ENCODE measurements around the gene ALKBH6. TPM values are rescaled to one million over a fixed set of nuclear protein-coding genes. Genes with fewer than 3 reads are reported as not detected.
"Not testable (repeated sequence)": the region's sequence is repeated elsewhere in the genome, so short reads cannot be mapped to it uniquely, and the experiment has no call there.

ALKBH6 gene
- total and polyA plus RNA-seq, 9 of the 15 experiments (the other 6 are each of a cell fraction or from before 2014, with no cell fraction given): 0.67 to 62.0 (median 34.5) TPM

GRCh38 chr19:35980997-35981396, 33.0 kb downstream of the ALKBH6 start:
- BruUV-seq (replicated peaks); intact Hi-C loops (cut with micrococcal nuclease); H3K36me3 ChIP-seq (ENCODE audit: control insufficient read depth, insufficient read depth, low read length); H3K4me1 ChIP-seq (replicated peaks in 1 of 2; ENCODE audit: control insufficient read depth in 2 of 2, insufficient read depth in 2 of 2, low read length in 2 of 2); H3K9ac ChIP-seq (ENCODE audit: insufficient read depth in 1 of 2, low read depth in 2 of 2, low read length in 2 of 2); H3K4me2 ChIP-seq (ENCODE audit: insufficient read depth, low read length); H4K20me1 ChIP-seq (replicated peaks; ENCODE audit: control insufficient read depth, insufficient read depth, low read length); DNase-seq (ENCODE audit: extremely low read depth in 1 of 4, low spot score in 3 of 4); H2AFZ ChIP-seq (ENCODE audit: low read depth, low read length); FAIRE-seq; H3K27ac ChIP-seq (ENCODE audit: extremely low read depth, low read depth, low read length); H3K4me3 ChIP-seq; H3K79me2 ChIP-seq (ENCODE audit: control insufficient read depth, insufficient read depth, low read length); in situ Hi-C loops (cut with MboI); ATAC-seq; H3K9me1 ChIP-seq (ENCODE audit: control insufficient read depth, insufficient read depth, low read length); POLR2A ChIA-PET; H3K9me3 ChIP-seq (replicated peaks; ENCODE audit: control insufficient read depth, insufficient read depth, low read depth, low read length): not testable (repeated sequence)
- WGBS (ENCODE audit: insufficient coverage, low coverage, missing lambda C conversion rate): 5% methylated on average over 4 of the region's 4 CpGs
- H3K27me3 ChIP-seq (ENCODE audit: control insufficient read depth in 2 of 2, insufficient read depth in 2 of 2, low read length in 2 of 2): peaks cover 18 to 60% of the 10 kb centered on the region in 2 experiments; a peak in 4 of 5 replicates
- CTCF ChIA-PET (ENCODE audit: low intra/inter-chr PET ratio): interaction anchor here (0.6 kb wide), 1 partner anchor 1229 kb away, joined by 4 read pairs; no protein-coding TSS in a partner anchor
- 0 out of 2 replicates have a peak, but pooled peaks have one; percentile 36 for TF ChIP-seq EGR1 (conservative IDR thresholded peaks at IDR 0.05)

- BruUV-seq (replicated peaks): no TSS peak
- Histone ChIP-seq H3K4me2 (ENCODE audit: insufficient read depth, low read length) (no peak overlapping the region), H4K20me1 (replicated peaks; ENCODE audit: control insufficient read depth, insufficient read depth, low read length) (0 out of 2 replicates have a peak, but pooled peaks cover 3% of the 10 kb centered on the region), H3K27ac (ENCODE audit: extremely low read depth, low read depth, low read length) (no peak overlapping the region), H3K9ac (ENCODE audit: insufficient read depth in 1 of 2, low read depth in 2 of 2, low read length in 2 of 2) (peak overlapping the region in 1 of 2 experiments; percentile 58; a peak in 1 of 4 replicates), H3K27me3 (ENCODE audit: control insufficient read depth in 2 of 2, insufficient read depth in 2 of 2, low read length in 2 of 2) (peaks cover 13 to 51% of the 10 kb centered on the region in 2 experiments; a peak in 4 of 5 replicates), H3K4me3 (no peak overlapping the region), H3K79me2 (ENCODE audit: control insufficient read depth, insufficient read depth, low read length) (no peaks in the 10 kb centered on the region), H3K36me3 (ENCODE audit: control insufficient read depth, insufficient read depth, low read length) (no peaks in the 10 kb centered on the region), H3K9me1 (ENCODE audit: control insufficient read depth, insufficient read depth, low read length) (no peaks in the 10 kb centered on the region), H3K4me1 (replicated peaks in 1 of 2; ENCODE audit: control insufficient read depth in 2 of 2, insufficient read depth in 2 of 2, low read length in 2 of 2) (peaks cover 0 to 8% of the 10 kb centered on the region in 2 experiments; a peak in 1 of 5 replicates), H2AFZ (ENCODE audit: low read depth, low read length) (no peak overlapping the region), H3K9me3 (replicated peaks; ENCODE audit: control insufficient read depth, insufficient read depth, low read depth, low read length) (no peaks in the 10 kb centered on the region)
- DNase-seq (ENCODE audit: extremely low read depth in 1 of 4, low spot score in 3 of 4): no peak
- in situ Hi-C loops (cut with MboI): no loop called here
- no peak for ATAC-seq
- FAIRE-seq: no peak
- POLR2A ChIA-PET: interaction anchor here (0.7 to 1.3 kb wide), 3 partner anchors 9 to 651 kb away, joined by 3 to 4 read pairs (median 3); partner anchors contain the start of gene THAP8
- 7% methylated on average over 20 of the region's 20 CpGs for WGBS (ENCODE audit: insufficient coverage, low coverage, missing lambda C conversion rate)
- CTCF ChIA-PET (ENCODE audit: low intra/inter-chr PET ratio): no interaction called here
- intact Hi-C loops (cut with micrococcal nuclease): no loop called here
- no peak for TF ChIP-seq ZFP30 (CRISPR knock-in tag; IDR thresholded peaks at IDR 0.05; ENCODE audit: borderline replicate concordance)
- TF ChIP-seq CREM (IDR thresholded peaks at IDR 0.05; ENCODE audit: low read depth): no peak
- no peak for TF ChIP-seq DDX20 (tag; IDR thresholded peaks at IDR 0.05; ENCODE audit: low read depth)
- TF ChIP-seq TCF15 (CRISPR knock-in tag; IDR thresholded peaks at IDR 0.05): no peak
- TF ChIP-seq ZNF592 (IDR thresholded peaks at IDR 0.05): no peak
- no peak for TF ChIP-seq YBX1 (IDR thresholded peaks at IDR 0.05)
- no peak for TF ChIP-seq THRAP3 (IDR thresholded peaks at IDR 0.05; ENCODE audit: borderline replicate concordance)
- TF ChIP-seq ZNF830 (CRISPR knock-in tag; IDR thresholded peaks at IDR 0.05): no peak
These were observed 35.1 kb downstream of the ALKBH6 start for GRCh38 chr19:35978832-35979365.

All from K562 (cell line).